Panc1 (cell line): ENCODE measurements around the gene PPM1D. TPM values are rescaled to one million over a fixed set of nuclear protein-coding genes. Genes with fewer than 3 reads are reported as not detected.

Source experiments
- ATAC-seq: fragments of 200-7000 bp; cut with Tn5 transposase; 2 replicates; pipeline ENCODE4 v1.9.1; 2020; ENCODE audit warnings: mild to moderate bottlenecking, moderate library complexity
- BruUV-seq: library from RNA; stranded (reverse); fragments of 400-500 nt; replicated peaks from 2 replicates; lab custom pipeline; 2021; lab: Mats Ljungman, UMichigan
- CTCF ChIA-PET: fragments of 300-600 bp; sonication (Branson Sonifier 250); formaldehyde crosslinking; loops from one replicate; lab custom pipeline; 2022; ENCODE audit warnings: antibody characterized with exemption; lab: Charles Lee
- POLR2A ChIA-PET: fragments of 300-600 bp; sonication (Branson Sonifier 250); formaldehyde crosslinking; loops from one replicate; lab custom pipeline; 2022; ENCODE audit warnings: antibody characterized with exemption; lab: Charles Lee
- DNase-seq: peaks from one replicate; pipeline ENCODE4 v3.0.0-alpha.2; 2010; ENCODE audit warnings: low read depth, low spot score
- H3K27ac ChIP-seq: 2 replicates; pipeline ENCODE4 v1.5.1; 2011; ENCODE audit warnings: mild to moderate bottlenecking, low read length, inconsistent platforms
- H3K27me3 ChIP-seq: fragments of 200-500 bp; sonication (Bioruptor generic); 2 replicates; pipeline ENCODE4 v1.6.0; 2014; ENCODE audit warnings: low read length, inconsistent platforms; ENCODE audit not compliant: control insufficient read depth, insufficient read depth
- H3K36me3 ChIP-seq: fragments of 200-500 bp; sonication (Bioruptor generic); 2 replicates; pipeline ENCODE4 v1.5.1; 2014; ENCODE audit warnings: inconsistent platforms, mild to moderate bottlenecking, low read length, moderate library complexity; ENCODE audit not compliant: control insufficient read depth, insufficient read depth
- H3K4me1 ChIP-seq: 2 replicates; pipeline ENCODE4 v1.5.1; 2011; ENCODE audit warnings: inconsistent platforms, mild to moderate bottlenecking, low read length, moderate library complexity; ENCODE audit not compliant: control insufficient read depth, insufficient read depth
- H3K4me3 ChIP-seq, 2 experiments: 2 replicates each; pipeline ENCODE4 v1.5.1; 2011 to 2012; ENCODE audit warnings: low read depth in 2 of 2, low read length in 2 of 2, mild to moderate bottlenecking in 2 of 2, inconsistent platforms in 1 of 2, moderate library complexity in 1 of 2
- H3K9me3 ChIP-seq: fragments of 200-500 bp; sonication (Bioruptor generic); 2 replicates; pipeline ENCODE4 v1.5.1; 2014; ENCODE audit warnings: low read depth, mild to moderate bottlenecking, inconsistent platforms, low read length, moderate library complexity; ENCODE audit not compliant: control insufficient read depth, insufficient read depth
- CTCF ChIP-seq: fragments of 450-650 bp; IDR thresholded peaks from 2 replicates; pipeline ENCODE4 v1.5.1; 2017; ENCODE audit warnings: mild to moderate bottlenecking
- POLR2AphosphoS5 ChIP-seq: IDR thresholded peaks from 2 replicates; pipeline ENCODE4 v1.6.1; 2012; ENCODE audit warnings: mild to moderate bottlenecking, low read depth, low read length, moderate library complexity
- REST ChIP-seq, 2 experiments: IDR thresholded peaks; 2 replicates each; pipeline ENCODE4 v1.6.1; 2011 to 2012; ENCODE audit warnings: low read depth in 2 of 2, control low read depth in 1 of 2, low read length in 1 of 2, mild to moderate bottlenecking in 1 of 2, moderate library complexity in 1 of 2; ENCODE audit not compliant: insufficient read depth in 1 of 2
- SIN3A ChIP-seq: IDR thresholded peaks from 2 replicates; pipeline ENCODE4 v1.6.1; 2012; ENCODE audit warnings: low read depth, mild to moderate bottlenecking, low read length, moderate library complexity, borderline replicate concordance; ENCODE audit not compliant: insufficient read depth
- TCF7L2 ChIP-seq: IDR thresholded peaks from 2 replicates; pipeline ENCODE4 v1.6.1; 2011; ENCODE audit warnings: mild to moderate bottlenecking, low read depth, low read length, inconsistent platforms
- in situ Hi-C: cut with HindIII; loops from 2 replicates; pipeline ENCODE4 v1.10.0; 2016; ENCODE audit warnings: low sequenced_read_pairs, low pct_unique_long_range_greater_than_20kb
- intact Hi-C: fragments of 100-400 bp; cut with micrococcal nuclease; formaldehyde crosslinking; loops from one replicate; pipeline ENCODE4 v1.10.0; 2022; ENCODE audit not compliant: unreplicated experiment
- total RNA-seq: library from RNA; stranded (reverse); gene quantifications from one replicate; pipeline ENCODE4 v1.2.1, GENCODE V29; 2021; ENCODE audit not compliant: unreplicated experiment

PPM1D gene
- total RNA-seq, 1 experiment from 2014 or later, result 7.4 TPM

- ATAC-seq (no peak), DNase-seq (no peak)
- ChIA-PET CTCF (no interaction called here), POLR2A (no interaction called here)
- Histone ChIP-seq H3K4me3 (no peak overlapping the region), H3K27ac (no peak overlapping the region), H3K36me3 (no peaks in the 10 kb centered on the region), H3K9me3 (no peaks in the 10 kb centered on the region), H3K27me3 (no peaks in the 10 kb centered on the region), H3K4me1 (no peaks in the 10 kb centered on the region)
- in situ Hi-C loops, result no loop called here
- BruUV-seq, result no TSS peak
- intact Hi-C loops, result no loop called here
- TF ChIP-seq SIN3A, result no peak
- no peak for TF ChIP-seq POLR2AphosphoS5
- TF ChIP-seq CTCF, result no peak
- no peak for TF ChIP-seq TCF7L2
- no peak for TF ChIP-seq REST (IDR thresholded peaks at IDR 0.05; ENCODE audit: insufficient read depth in 1 of 2, low read depth in 2 of 2, low read length in 1 of 2)
Observed at GRCh38 chr17:60659156-60659555, 59.2 kb downstream of the PPM1D start.

DNA sequence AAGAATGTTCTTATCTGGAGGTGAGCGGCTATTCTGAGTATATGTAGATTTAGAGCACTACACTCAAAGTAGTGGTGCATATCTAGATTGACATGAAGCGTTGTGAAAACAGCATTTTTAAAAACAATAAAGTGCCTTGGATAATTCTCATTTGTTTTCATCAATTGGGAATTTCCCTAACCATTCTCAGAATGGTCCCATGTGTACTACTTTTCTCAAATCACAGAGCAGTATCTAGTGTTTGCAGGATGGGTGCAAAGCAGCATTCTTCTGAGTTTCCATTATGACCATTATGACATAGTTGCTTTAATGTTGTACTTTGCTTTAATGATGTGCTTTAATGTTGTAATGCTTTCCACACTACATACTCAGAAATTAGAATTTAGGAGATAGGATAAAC lies 61.5 kb downstream of the PPM1D start:
- Histone ChIP-seq H3K27ac (no peak overlapping the region), H3K27me3 (no peaks in the 10 kb centered on the region), H3K36me3 (no peaks in the 10 kb centered on the region), H3K9me3 (no peaks in the 10 kb centered on the region), H3K4me1 (no peaks in the 10 kb centered on the region), H3K4me3 (no peak overlapping the region)
- intact Hi-C loops, result no loop called here
- ChIA-PET POLR2A (no interaction called here), CTCF (no interaction called here)
- ATAC-seq (no peak), DNase-seq (no peak)
- BruUV-seq, result no TSS peak
- in situ Hi-C loops, result no loop called here
- TF ChIP-seq POLR2AphosphoS5, result no peak
- TF ChIP-seq TCF7L2, result no peak
- no peak for TF ChIP-seq REST (IDR thresholded peaks at IDR 0.05; ENCODE audit: insufficient read depth in 1 of 2, low read depth in 2 of 2, low read length in 1 of 2)
- no peak for TF ChIP-seq SIN3A
- no peak for TF ChIP-seq CTCF
